Lower leg skin (tissue), 4 donors: Measurements from ENCODE around the gene FAM135A. TPM values are rescaled to one million over a fixed set of nuclear protein-coding genes. Genes with fewer than 3 reads are reported as not detected.
"Not testable (repeated sequence)": the region's sequence is repeated elsewhere in the genome, so short reads cannot be mapped to it uniquely, and the experiment has no call there.

ENCODE experiments used
- DNase-seq, 2 donors: peaks; one replicate each; pipeline ENCODE4 v3.0.0-alpha.2; 2019; ENCODE audit warnings: low spot score in 2 of 2
- H3K4me3 ChIP-seq: fragments of 200-600 bp; sonication (generic); 2 replicates; pipeline ENCODE4 v1.5.1; 2017; ENCODE audit warnings: mild to moderate bottlenecking, low read depth; ENCODE audit not compliant: poor library complexity, severe bottlenecking
- CTCF ChIP-seq, 3 donors: fragments of 450-650 bp; IDR thresholded peaks; one replicate each; pipeline ENCODE4 v1.5.1; 2016; ENCODE audit warnings: antibody characterized with exemption in 3 of 3, mild to moderate bottlenecking in 3 of 3, moderate library complexity in 2 of 3
- POLR2A ChIP-seq, 2 donors: fragments of 450-650 bp; IDR thresholded peaks; one replicate each; pipeline ENCODE4 v1.6.1; 2016 to 2017; ENCODE audit warnings: antibody characterized with exemption in 2 of 2, mild to moderate bottlenecking in 1 of 2, moderate library complexity in 1 of 2
- WGBS, 2 donors: methylation state at CpG; one replicate each; pipeline ENCODE4 v1.1.5; 2018; 5-methylcytosine and 5-hydroxymethylcytosine counted together
- intact Hi-C: fragments of 100-400 bp; cut with DNase I; formaldehyde crosslinking; loops from one replicate; pipeline ENCODE4 v1.15.0; 2023; ENCODE audit warnings: low total_unique reads
- total RNA-seq, 4 donors: library from RNA; depleted of rRNA; stranded (reverse); fragments of >200 nt; gene quantifications; one replicate each; pipeline ENCODE4 v1.1.0, GENCODE V29; 2016

The FAM135A gene
- total RNA-seq, 4 donors from 2014 or later: 77.1 to 105 (median 80.5) TPM

GRCh38 chr6:70547905-70548304, 134.6 kb downstream of the FAM135A start:
- TF ChIP-seq POLR2A (IDR thresholded peaks at IDR 0.05): no peak
- no peak for TF ChIP-seq CTCF (IDR thresholded peaks at IDR 0.05)
- intact Hi-C loops: no loop called here
- H3K4me3 ChIP-seq: no peak overlapping the region
- 89 to 97% methylated on average over 3 of the region's 3 CpGs for WGBS, 2 donors
- no peak for DNase-seq

DNA sequence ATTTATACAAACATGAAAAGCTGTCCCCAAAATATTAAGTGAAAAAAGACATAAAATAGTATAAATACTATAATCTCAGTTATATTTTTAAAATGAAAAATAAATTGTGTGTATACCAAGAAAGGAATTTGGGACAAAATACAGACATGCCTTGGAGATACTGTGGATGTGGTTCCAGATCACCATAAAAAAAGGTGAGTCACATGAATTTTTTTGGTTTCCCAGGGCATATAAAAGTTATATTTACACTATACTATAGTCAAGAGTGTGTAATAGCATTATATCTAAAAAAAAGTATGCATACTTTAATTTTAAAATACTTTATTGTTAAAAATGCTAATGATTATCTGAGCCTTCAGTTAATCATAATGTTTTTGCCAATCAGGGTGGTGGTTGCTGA, 136.0 kb downstream of the FAM135A start:
- H3K4me3 ChIP-seq: no peak overlapping the region
- intact Hi-C loops: no loop called here
- no peak for DNase-seq
- no peak for TF ChIP-seq CTCF (IDR thresholded peaks at IDR 0.05)
- TF ChIP-seq POLR2A (IDR thresholded peaks at IDR 0.05): no peak

DNA sequence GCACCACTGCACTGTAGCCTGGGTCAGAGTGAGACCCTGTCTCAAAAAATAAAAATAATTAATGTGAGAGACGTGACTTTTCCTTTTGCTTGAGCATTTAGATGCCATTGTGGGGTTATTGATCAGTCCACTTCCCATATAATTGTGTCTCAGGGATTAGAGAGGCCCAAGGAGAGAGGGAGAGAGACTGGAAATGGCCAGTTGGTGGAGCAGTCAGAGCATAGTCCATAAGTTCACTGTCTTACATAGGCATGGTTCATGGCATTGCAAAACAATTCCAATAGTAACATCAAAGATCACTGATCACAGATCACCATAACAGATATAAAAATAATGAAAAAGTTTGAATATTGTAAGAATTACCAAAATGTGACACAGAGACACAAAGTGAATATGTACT, 138.3 kb downstream of the FAM135A start:
- TF ChIP-seq POLR2A (IDR thresholded peaks at IDR 0.05): no peak
- no peak for TF ChIP-seq CTCF (IDR thresholded peaks at IDR 0.05)
- 82 to 83% methylated on average over 1 of the region's 1 CpG for WGBS, 2 donors
- intact Hi-C loops: no loop called here
- no peak for DNase-seq
- H3K4me3 ChIP-seq: no peak overlapping the region

GRCh38 chr6:70552286-70552940, 139.1 kb downstream of the FAM135A start:
- intact Hi-C loops, H3K4me3 ChIP-seq, DNase-seq: not testable (repeated sequence)
- WGBS, 2 donors: 87 to 89% methylated on average over 13 of the region's 13 CpGs

GRCh38 chr6:70552974-70553373, 139.7 kb downstream of the FAM135A start:
- TF ChIP-seq CTCF (IDR thresholded peaks at IDR 0.05) (no peak), POLR2A (IDR thresholded peaks at IDR 0.05) (no peak)
- DNase-seq: no peak
- no peak overlapping the region for H3K4me3 ChIP-seq
- intact Hi-C loops: no loop called here
- 92 to 94% methylated on average over 1 of the region's 1 CpG for WGBS, 2 donors

- DNase-seq: no peak
- 84 to 85% methylated on average over 1 of the region's 1 CpG for WGBS, 2 donors
- TF ChIP-seq CTCF (IDR thresholded peaks at IDR 0.05) (no peak), POLR2A (IDR thresholded peaks at IDR 0.05) (no peak)
- intact Hi-C loops: no loop called here
- H3K4me3 ChIP-seq: no peak overlapping the region
These were observed 144.7 kb downstream of the FAM135A start for GRCh38 chr6:70557998-70558397.

- DNase-seq, intact Hi-C loops, H3K4me3 ChIP-seq: not testable (repeated sequence)
- 89 to 94% methylated on average over 2 of the region's 2 CpGs for WGBS, 2 donors
These were observed 149.1 kb downstream of the FAM135A start for GRCh38 chr6:70562401-70562800.
